Testis (tissue), 3 donors: ENCODE data around the gene METTL16. TPM values are rescaled to one million over a fixed set of nuclear protein-coding genes. Genes with fewer than 3 reads are reported as not detected.

Source experiments
- DNase-seq: peaks from one replicate; pipeline ENCODE4 v3.0.0-alpha.2; 2019
- H3K27ac ChIP-seq, 2 donors: fragments of 200-600 bp; sonication (generic); one replicate each; pipeline ENCODE4 v1.5.1; 2019
- H3K27me3 ChIP-seq: fragments of 200-600 bp; sonication (generic); one replicate; pipeline ENCODE4 v1.5.1; 2019
- H3K36me3 ChIP-seq: fragments of 200-600 bp; sonication (generic); one replicate; pipeline ENCODE4 v1.5.1; 2017; ENCODE audit warnings: low read depth; ENCODE audit errors: missing control alignments
- H3K4me1 ChIP-seq: fragments of 200-600 bp; sonication (generic); one replicate; pipeline ENCODE4 v1.5.1; 2019
- H3K4me3 ChIP-seq, 2 donors: fragments of 200-600 bp; sonication (generic); one replicate each; pipeline ENCODE4 v1.5.1; 2017 to 2019
- H3K9me3 ChIP-seq: fragments of 200-600 bp; sonication (generic); one replicate; pipeline ENCODE4 v1.5.1; 2017
- POLR2A ChIP-seq: fragments of 450-650 bp; IDR thresholded peaks from one replicate; pipeline ENCODE4 v1.6.1; 2017; ENCODE audit warnings: antibody characterized with exemption, mild to moderate bottlenecking, moderate library complexity
- WGBS, 2 donors: methylation state at CpG; one replicate each; pipeline ENCODE4 v1.1.5; 2018; 5-methylcytosine and 5-hydroxymethylcytosine counted together
- intact Hi-C: fragments of 100-400 bp; cut with DNase I; formaldehyde crosslinking; loops from one replicate; pipeline ENCODE4 v1.15.1; 2023; ENCODE audit warnings: low total_unique reads
- polyA plus RNA-seq: library from polyadenylated mRNA; stranded (reverse); fragments of 350-450 nt; fragmentation: Illumina TruSeq; extraction: RNeasy Lipid Tissue Mini Kit (QIAGEN cat#74804); gene quantifications from one replicate; pipeline ENCODE4 v1.2.3, GENCODE V29; 2014; ENCODE audit warnings: low read depth, low replicate concordance; ENCODE audit not compliant: insufficient read depth
- total RNA-seq, 2 donors: library from RNA; depleted of rRNA; stranded (reverse); fragments of >200 nt; gene quantifications; one replicate each; pipeline ENCODE4 v1.2.3, GENCODE V29; 2016
- TF ChIP-seq, protein P1 (sequence below), 3 experiments: fragments of 450-650 bp in 2 of 3; fragments of 200-600 bp in 1 of 3; sonication (generic) in 1 of 3; IDR thresholded peaks; one replicate each; pipeline ENCODE4 v1.5.1; 2016 to 2019; ENCODE audit warnings: antibody characterized with exemption in 3 of 3, mild to moderate bottlenecking in 2 of 3, moderate library complexity in 1 of 3

METTL16 gene
- total and polyA plus RNA-seq, 3 donors from 2014 or later, result 23.1 to 53.6 (median 42.7) TPM

DNA sequence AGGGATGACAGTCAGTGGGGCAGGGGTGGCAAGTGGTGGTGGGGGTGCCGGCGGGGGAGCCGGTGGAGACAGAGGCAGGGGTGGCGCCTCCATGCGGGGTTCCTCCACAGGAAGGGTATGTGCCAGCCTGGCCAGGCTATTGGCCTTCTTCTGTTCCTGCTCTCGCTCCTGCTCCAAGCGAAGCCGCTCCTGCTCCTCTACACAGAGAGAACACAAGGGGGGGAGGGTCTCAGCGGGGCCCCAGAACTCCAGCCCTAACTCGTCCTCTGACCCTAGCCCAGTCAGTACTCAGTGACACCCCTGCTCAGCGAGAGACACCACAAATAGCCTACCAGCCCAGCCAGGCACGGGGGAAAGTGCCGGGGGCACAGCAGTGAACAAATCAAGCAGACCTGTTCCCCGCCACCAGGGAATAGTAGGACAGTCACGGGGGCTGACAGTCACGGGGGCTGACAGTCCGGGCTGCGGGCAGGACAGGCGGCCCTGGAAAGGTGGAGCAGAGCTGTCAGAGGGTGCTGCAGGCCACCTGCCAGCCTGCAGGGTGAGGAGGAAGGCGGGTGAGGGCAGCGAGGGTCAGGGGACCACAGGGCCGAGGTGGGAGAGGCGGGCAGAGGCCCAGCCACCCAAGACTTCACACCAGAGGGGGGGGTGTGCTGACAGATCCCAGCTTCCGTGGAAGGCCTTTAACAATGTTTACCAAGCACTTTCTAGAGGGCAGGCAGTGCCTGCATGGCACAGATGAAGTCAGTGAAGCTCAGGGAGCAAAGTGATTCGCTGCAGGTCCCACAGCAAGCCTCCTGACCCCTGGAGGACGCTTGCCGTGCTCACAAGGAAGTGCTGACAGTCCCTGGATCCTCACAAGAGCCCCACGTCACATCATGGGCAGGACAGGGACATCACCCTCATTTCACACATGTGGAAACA lies 116.2 kb downstream of the METTL16 start:
- peak; percentile 61 for DNase-seq
- H3K4me3 ChIP-seq, result no peak overlapping the region
- no peak for TF ChIP-seq POLR2A
- TF ChIP-seq, protein P1, sequence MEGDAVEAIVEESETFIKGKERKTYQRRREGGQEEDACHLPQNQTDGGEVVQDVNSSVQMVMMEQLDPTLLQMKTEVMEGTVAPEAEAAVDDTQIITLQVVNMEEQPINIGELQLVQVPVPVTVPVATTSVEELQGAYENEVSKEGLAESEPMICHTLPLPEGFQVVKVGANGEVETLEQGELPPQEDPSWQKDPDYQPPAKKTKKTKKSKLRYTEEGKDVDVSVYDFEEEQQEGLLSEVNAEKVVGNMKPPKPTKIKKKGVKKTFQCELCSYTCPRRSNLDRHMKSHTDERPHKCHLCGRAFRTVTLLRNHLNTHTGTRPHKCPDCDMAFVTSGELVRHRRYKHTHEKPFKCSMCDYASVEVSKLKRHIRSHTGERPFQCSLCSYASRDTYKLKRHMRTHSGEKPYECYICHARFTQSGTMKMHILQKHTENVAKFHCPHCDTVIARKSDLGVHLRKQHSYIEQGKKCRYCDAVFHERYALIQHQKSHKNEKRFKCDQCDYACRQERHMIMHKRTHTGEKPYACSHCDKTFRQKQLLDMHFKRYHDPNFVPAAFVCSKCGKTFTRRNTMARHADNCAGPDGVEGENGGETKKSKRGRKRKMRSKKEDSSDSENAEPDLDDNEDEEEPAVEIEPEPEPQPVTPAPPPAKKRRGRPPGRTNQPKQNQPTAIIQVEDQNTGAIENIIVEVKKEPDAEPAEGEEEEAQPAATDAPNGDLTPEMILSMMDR (IDR thresholded peaks at IDR 0.05), result no peak
- intact Hi-C loops, result no loop called here
- no peaks in the 10 kb centered on the region for H3K36me3 ChIP-seq
- no peaks in the 10 kb centered on the region for H3K9me3 ChIP-seq
- WGBS, 2 donors, result 69 to 75% methylated on average over 16 to 28 of the region's 28 CpGs
- no peaks in the 10 kb centered on the region for H3K27me3 ChIP-seq
- H3K27ac ChIP-seq, result peak overlapping the region; percentile 94 to 99
- H3K4me1 ChIP-seq, result peaks cover 67% of the 10 kb centered on the region

DNA sequence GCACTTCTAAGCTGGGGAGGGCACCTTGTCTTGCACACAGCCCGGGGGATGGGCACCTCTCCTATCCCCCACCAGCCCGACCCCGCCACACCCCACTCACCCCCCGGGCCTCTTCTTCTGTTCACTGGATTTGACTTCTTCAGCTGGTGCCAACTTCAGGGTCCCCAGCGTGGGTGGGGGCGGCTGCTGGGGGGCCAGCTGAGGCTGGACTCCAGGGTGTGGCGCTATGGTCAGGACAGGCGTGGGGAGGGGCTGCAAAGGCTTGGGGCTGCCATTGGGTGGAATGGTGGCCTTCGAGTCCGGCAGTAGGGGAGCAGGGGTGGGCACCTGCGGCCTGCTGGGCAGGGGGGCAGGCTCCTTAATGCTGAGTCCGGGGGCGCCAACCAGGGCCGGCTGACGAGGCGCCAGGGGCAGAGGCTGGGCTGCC lies 116.9 kb downstream of the METTL16 start:
- intact Hi-C loops, result no loop called here
- Histone ChIP-seq H3K27me3 (no peaks in the 10 kb centered on the region), H3K27ac (peak overlapping the region; percentile 94 to 99), H3K36me3 (no peaks in the 10 kb centered on the region), H3K4me3 (no peak overlapping the region), H3K4me1 (peaks cover 74% of the 10 kb centered on the region), H3K9me3 (no peaks in the 10 kb centered on the region)
- TF ChIP-seq, protein P1 (IDR thresholded peaks at IDR 0.05), result no peak
- no peak for TF ChIP-seq POLR2A
- WGBS, 2 donors, result 83 to 84% methylated on average over 10 to 16 of the region's 16 CpGs
- DNase-seq, result no peak

DNA sequence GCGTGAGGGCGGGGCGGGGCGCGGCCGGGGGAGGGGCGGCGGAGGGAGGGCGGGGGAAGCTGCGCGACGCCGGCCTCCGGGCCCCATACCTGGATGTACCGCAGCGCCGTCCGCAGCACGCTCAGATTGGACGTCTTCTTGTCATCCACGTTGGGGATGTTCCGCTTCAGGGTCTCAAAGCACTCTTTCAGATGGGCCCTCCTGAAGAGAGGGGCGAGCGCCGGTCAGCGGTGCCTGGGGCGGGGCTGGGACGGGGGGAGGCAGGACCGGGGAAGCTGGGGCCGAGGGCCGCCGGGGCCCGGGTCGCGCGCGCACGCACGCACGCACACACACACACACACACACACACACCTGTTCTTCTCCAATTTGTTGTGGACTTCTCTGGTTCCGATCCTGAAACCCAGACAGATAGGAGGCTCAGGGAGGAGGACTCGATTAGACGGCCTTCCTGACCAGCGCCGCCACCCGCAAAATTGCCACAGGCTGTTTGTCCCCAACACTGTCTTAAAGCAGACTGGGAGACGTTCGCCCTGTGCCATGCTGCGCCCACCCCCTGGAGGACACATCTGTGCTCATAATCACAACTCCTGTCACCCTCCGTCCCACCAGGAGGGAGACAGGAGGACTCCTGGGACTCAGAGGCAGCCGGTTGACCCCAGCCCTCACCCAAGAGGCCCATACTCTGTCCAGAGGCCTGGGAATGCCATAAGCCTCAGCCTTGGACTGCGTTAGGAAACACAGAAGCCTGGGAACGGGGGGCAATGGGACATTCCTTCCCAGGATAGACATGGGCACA lies 117.5 kb downstream of the METTL16 start:
- no peaks in the 10 kb centered on the region for H3K27me3 ChIP-seq
- no peak for TF ChIP-seq POLR2A
- TF ChIP-seq, protein P1 (IDR thresholded peaks at IDR 0.05), result peak in 1 of 3 experiments; percentile 5
- peaks cover 77% of the 10 kb centered on the region for H3K4me1 ChIP-seq
- 23 to 60% methylated on average over 1 to 44 of the region's 53 CpGs for WGBS, 2 donors
- H3K9me3 ChIP-seq, result no peaks in the 10 kb centered on the region
- no peak for DNase-seq
- H3K4me3 ChIP-seq, result peak overlapping the region; percentile 80 to 91
- H3K36me3 ChIP-seq, result no peaks in the 10 kb centered on the region
- H3K27ac ChIP-seq, result peak overlapping the region; percentile 94 to 99
- intact Hi-C loops, result no loop called here

DNA sequence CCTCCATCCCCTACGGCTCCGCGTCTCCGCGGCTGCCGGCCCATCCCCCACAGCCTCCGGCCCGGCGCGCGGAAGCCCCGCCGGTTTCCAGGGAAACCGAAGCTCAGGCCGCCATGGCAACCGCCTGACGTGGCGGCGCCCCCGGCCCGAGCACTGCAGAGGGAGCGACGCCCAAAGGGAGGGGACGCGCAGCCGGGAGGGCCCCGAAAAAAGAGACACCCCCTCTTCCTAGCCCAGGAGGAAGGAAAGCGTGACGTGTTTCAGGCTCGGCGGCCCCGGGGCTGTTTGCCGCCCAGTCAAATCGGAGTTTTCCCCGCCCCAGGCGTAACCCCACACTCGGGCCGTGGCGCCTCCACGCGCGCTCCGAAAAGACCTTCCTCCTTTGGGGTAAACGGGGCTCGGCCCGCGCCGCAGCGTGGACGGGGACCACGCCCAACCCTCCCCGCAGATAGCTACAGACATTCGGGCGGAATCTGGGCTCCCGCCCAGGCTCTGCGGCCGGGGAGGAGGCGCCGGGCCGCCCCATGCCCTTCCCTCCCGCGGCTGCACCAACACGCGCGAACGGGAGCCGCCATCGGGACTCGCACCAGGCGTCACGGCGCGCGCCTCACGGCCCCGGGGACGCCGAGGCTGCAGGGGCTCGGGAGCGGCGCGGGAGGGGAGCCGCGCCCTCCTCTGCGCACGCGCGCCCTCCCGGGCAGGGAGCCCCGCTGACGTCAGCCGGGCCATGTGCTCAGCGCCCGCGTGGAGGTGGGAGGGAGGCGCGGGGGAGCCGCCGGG lies 118.3 kb downstream of the METTL16 start:
- H3K9me3 ChIP-seq, result no peaks in the 10 kb centered on the region
- peak overlapping the region; percentile 98 to 99 for H3K27ac ChIP-seq
- H3K4me3 ChIP-seq, result peak overlapping the region; percentile 80 to 91
- H3K36me3 ChIP-seq, result no peaks in the 10 kb centered on the region
- H3K4me1 ChIP-seq, result peaks cover 73% of the 10 kb centered on the region
- DNase-seq, result peak; percentile 90
- 0 to 1% methylated on average over 17 to 76 of the region's 99 CpGs for WGBS, 2 donors
- intact Hi-C loops, result no loop called here
- TF ChIP-seq POLR2A, result no peak
- TF ChIP-seq, protein P1 (IDR thresholded peaks at IDR 0.05), result no peak
- no peaks in the 10 kb centered on the region for H3K27me3 ChIP-seq
